ENCODE data around the gene L3MBTL2. TPM values are rescaled to one million over a fixed set of nuclear protein-coding genes. Genes with fewer than 3 reads are reported as not detected.

Gene L3MBTL2
- total RNA-seq, 1 experiment from 2014 or later, result 24.7 TPM

DNA sequence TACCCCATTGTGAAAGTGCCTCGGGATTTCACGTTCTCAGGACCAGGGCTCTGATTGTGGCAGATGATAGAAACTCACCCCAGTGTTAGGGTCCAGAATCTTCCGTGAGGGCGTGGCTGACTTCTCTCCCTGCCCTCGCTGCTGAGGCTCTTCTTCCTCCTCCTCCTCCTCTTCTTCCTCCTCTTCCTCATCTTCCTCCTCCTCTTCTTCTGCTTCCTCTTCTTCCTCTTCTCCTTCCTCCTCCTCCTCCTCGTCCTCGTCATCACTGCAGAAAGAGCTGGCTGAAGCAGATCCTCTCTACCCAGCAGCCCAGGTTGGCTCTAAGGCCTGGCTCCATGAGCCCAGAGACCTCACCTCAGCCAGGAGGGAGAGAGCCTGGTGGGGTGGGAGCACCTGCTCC is 49.1 kb downstream of the L3MBTL2 start:
- H3K9me3 ChIP-seq (ENCODE audit: control insufficient read depth in 1 of 2, insufficient read depth in 1 of 2, low read depth in 1 of 2, low read length in 2 of 2), result no peaks in the 10 kb centered on the region
- no peak for ATAC-seq
- no peak overlapping the region for H3K9ac ChIP-seq (ENCODE audit: low read length)
- DNase-seq (ENCODE audit: low read depth, low spot score), result no peak
- H3K27ac ChIP-seq (ENCODE audit: low read depth, low read length), result no peak overlapping the region
- H4K20me1 ChIP-seq (ENCODE audit: insufficient read depth), result no peaks in the 10 kb centered on the region
- H2AFZ ChIP-seq (ENCODE audit: low read depth, low read length, poor library complexity, severe bottlenecking), result no peak overlapping the region
- no TSS peak for BruUV-seq (replicated peaks)
- no peak overlapping the region for H3K4me3 ChIP-seq (replicated peaks in 1 of 2; ENCODE audit: low read depth in 1 of 2, low read length in 2 of 2)
- intact Hi-C loops (cut with micrococcal nuclease), result no loop called here
- H3K4me2 ChIP-seq (ENCODE audit: low read length), result no peak overlapping the region
- ChIA-PET POLR2A (no interaction called here), RAD21 (ENCODE audit: low non-redundant PET in 1 of 2, low total read pairs in 2 of 2, uncharacterized antibody in 2 of 2, unreplicated experiment in 2 of 2) (no interaction called here), CTCF (interaction anchor here (1.5 kb wide), 1 partner anchor 331 kb away, joined by 3 read pairs; no protein-coding TSS in a partner anchor)
- no peaks in the 10 kb centered on the region for H3K27me3 ChIP-seq (ENCODE audit: insufficient read depth, low read length)
- H3K4me1 ChIP-seq (ENCODE audit: control insufficient read depth in 1 of 2, insufficient read depth in 2 of 2, low read length in 2 of 2), result no peaks in the 10 kb centered on the region
- TF ChIP-seq, protein P1, sequence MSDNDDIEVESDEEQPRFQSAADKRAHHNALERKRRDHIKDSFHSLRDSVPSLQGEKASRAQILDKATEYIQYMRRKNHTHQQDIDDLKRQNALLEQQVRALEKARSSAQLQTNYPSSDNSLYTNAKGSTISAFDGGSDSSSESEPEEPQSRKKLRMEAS (IDR thresholded peaks at IDR 0.05), result no peak
- TF ChIP-seq SIN3A (IDR thresholded peaks at IDR 0.05; ENCODE audit: low read depth) (no peak), ZFX (IDR thresholded peaks at IDR 0.05) (no peak), TCF7L2 (IDR thresholded peaks at IDR 0.05; ENCODE audit: borderline replicate concordance, extremely low read depth, insufficient read depth, insufficient read length) (no peak), EGR1 (IDR thresholded peaks at IDR 0.05; ENCODE audit: low read depth) (no peak), EZH2 (IDR thresholded peaks at IDR 0.05) (no peak), RAD21 (IDR thresholded peaks at IDR 0.05; ENCODE audit: low read depth) (no peak), POLR2A (IDR thresholded peaks at IDR 0.05; ENCODE audit: borderline replicate concordance, extremely low read depth, insufficient read depth, insufficient read length) (no peak), EZH2phosphoT487 (IDR thresholded peaks at IDR 0.05; ENCODE audit: borderline replicate concordance) (no peak), FOSL1 (IDR thresholded peaks at IDR 0.05; ENCODE audit: low read depth) (no peak), SP1 (IDR thresholded peaks at IDR 0.05; ENCODE audit: low read depth) (no peak), CEBPB (IDR thresholded peaks at IDR 0.05; ENCODE audit: low read depth) (no peak), JUND (IDR thresholded peaks at IDR 0.05) (no peak), POLR2AphosphoS5 (IDR thresholded peaks at IDR 0.05; ENCODE audit: low read depth, low read length) (no peak), YY1 (IDR thresholded peaks at IDR 0.05; ENCODE audit: extremely low read depth, insufficient replicate concordance, low read depth, low read length) (no peak), SRF (IDR thresholded peaks at IDR 0.05; ENCODE audit: low read depth) (no peak), ELF1 (IDR thresholded peaks at IDR 0.05; ENCODE audit: borderline replicate concordance, low read depth) (no peak)
- TF ChIP-seq, protein P2, sequence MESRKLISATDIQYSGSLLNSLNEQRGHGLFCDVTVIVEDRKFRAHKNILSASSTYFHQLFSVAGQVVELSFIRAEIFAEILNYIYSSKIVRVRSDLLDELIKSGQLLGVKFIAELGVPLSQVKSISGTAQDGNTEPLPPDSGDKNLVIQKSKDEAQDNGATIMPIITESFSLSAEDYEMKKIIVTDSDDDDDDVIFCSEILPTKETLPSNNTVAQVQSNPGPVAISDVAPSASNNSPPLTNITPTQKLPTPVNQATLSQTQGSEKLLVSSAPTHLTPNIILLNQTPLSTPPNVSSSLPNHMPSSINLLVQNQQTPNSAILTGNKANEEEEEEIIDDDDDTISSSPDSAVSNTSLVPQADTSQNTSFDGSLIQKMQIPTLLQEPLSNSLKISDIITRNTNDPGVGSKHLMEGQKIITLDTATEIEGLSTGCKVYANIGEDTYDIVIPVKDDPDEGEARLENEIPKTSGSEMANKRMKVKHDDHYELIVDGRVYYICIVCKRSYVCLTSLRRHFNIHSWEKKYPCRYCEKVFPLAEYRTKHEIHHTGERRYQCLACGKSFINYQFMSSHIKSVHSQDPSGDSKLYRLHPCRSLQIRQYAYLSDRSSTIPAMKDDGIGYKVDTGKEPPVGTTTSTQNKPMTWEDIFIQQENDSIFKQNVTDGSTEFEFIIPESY (IDR thresholded peaks at IDR 0.05; ENCODE audit: extremely low read depth, insufficient replicate concordance, low read length), result no peak
- TF ChIP-seq, protein P3, sequence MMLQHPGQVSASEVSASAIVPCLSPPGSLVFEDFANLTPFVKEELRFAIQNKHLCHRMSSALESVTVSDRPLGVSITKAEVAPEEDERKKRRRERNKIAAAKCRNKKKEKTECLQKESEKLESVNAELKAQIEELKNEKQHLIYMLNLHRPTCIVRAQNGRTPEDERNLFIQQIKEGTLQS (IDR thresholded peaks at IDR 0.05), result no peak
- TF ChIP-seq, protein P4, sequence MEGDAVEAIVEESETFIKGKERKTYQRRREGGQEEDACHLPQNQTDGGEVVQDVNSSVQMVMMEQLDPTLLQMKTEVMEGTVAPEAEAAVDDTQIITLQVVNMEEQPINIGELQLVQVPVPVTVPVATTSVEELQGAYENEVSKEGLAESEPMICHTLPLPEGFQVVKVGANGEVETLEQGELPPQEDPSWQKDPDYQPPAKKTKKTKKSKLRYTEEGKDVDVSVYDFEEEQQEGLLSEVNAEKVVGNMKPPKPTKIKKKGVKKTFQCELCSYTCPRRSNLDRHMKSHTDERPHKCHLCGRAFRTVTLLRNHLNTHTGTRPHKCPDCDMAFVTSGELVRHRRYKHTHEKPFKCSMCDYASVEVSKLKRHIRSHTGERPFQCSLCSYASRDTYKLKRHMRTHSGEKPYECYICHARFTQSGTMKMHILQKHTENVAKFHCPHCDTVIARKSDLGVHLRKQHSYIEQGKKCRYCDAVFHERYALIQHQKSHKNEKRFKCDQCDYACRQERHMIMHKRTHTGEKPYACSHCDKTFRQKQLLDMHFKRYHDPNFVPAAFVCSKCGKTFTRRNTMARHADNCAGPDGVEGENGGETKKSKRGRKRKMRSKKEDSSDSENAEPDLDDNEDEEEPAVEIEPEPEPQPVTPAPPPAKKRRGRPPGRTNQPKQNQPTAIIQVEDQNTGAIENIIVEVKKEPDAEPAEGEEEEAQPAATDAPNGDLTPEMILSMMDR (IDR thresholded peaks at IDR 0.05 in 2 of 3, conservative IDR thresholded peaks at IDR 0.05 in 1 of 3; ENCODE audit: borderline replicate concordance in 1 of 3, insufficient read depth in 1 of 3, low read depth in 2 of 3, low read length in 2 of 3), result no peak
- H3K9me2 ChIP-seq (ENCODE audit: insufficient read depth), result no peaks in the 10 kb centered on the region
- H3K79me2 ChIP-seq (ENCODE audit: insufficient read depth, low read length), result peaks cover 16% of the 10 kb centered on the region; the same call in 1 of the 2 replicates
- H3K36me3 ChIP-seq (ENCODE audit: control insufficient read depth in 1 of 2, insufficient read depth in 2 of 2, low read length in 2 of 2), result peaks cover 69 to 70% of the 10 kb centered on the region in 2 experiments

Data from HCT116 (cell line).